ENCODE results near the gene DDIT4.
"Not testable (repeated sequence)": the region's sequence is repeated elsewhere in the genome, so short reads cannot be mapped to it uniquely, and the experiment has no call there.

Gene DDIT4

GRCh38 chr10:72295330-72295910 is 21.7 kb downstream of the DDIT4 start:
- Mint-ChIP-seq H3K4me1 (peaks cover 71% of the 10 kb centered on the region), H3K27ac (peak overlapping the region; percentile 98), H3K27me3 (no peaks in the 10 kb centered on the region), H3K36me3 (peaks cover 3% of the 10 kb centered on the region), H3K4me3 (peak overlapping the region; percentile 64), H3K9me3 (no peaks in the 10 kb centered on the region)

- not testable (repeated sequence) for H3K9me3 Mint-ChIP-seq, H3K27me3 Mint-ChIP-seq, H3K36me3 Mint-ChIP-seq
- Mint-ChIP-seq H3K4me1 (peaks cover 65% of the 10 kb centered on the region), H3K4me3 (peak overlapping the region; percentile 83), H3K27ac (peak overlapping the region; percentile 99)
Observed at GRCh38 chr10:72296829-72297280, 23.1 kb downstream of the DDIT4 start.

- peaks cover 60% of the 10 kb centered on the region for H3K4me1 Mint-ChIP-seq
- no peaks in the 10 kb centered on the region for H3K9me3 Mint-ChIP-seq
- peak overlapping the region; percentile 83 for H3K4me3 Mint-ChIP-seq
- H3K36me3 Mint-ChIP-seq, result peaks cover 3% of the 10 kb centered on the region
- no peaks in the 10 kb centered on the region for H3K27me3 Mint-ChIP-seq
- peak overlapping the region; percentile 99 for H3K27ac Mint-ChIP-seq
Observed at GRCh38 chr10:72297281-72297804, 23.6 kb downstream of the DDIT4 start.

- Mint-ChIP-seq H3K36me3 (peaks cover 3% of the 10 kb centered on the region), H3K4me3 (peak overlapping the region; percentile 83), H3K9me3 (no peaks in the 10 kb centered on the region), H3K27ac (peak overlapping the region; percentile 99), H3K27me3 (no peaks in the 10 kb centered on the region), H3K4me1 (peaks cover 53% of the 10 kb centered on the region)
Observed at GRCh38 chr10:72297805-72298591, 24.3 kb downstream of the DDIT4 start.

GRCh38 chr10:72298592-72299519 is 25.1 kb downstream of the DDIT4 start:
- H3K4me3 Mint-ChIP-seq, result peak overlapping the region; percentile 83
- no peaks in the 10 kb centered on the region for H3K9me3 Mint-ChIP-seq
- H3K27me3 Mint-ChIP-seq, result no peaks in the 10 kb centered on the region
- peak overlapping the region; percentile 99 for H3K27ac Mint-ChIP-seq
- H3K36me3 Mint-ChIP-seq, result peaks cover 3% of the 10 kb centered on the region
- peaks cover 57% of the 10 kb centered on the region for H3K4me1 Mint-ChIP-seq

GRCh38 chr10:72303424-72304128 is 29.9 kb downstream of the DDIT4 start:
- no peaks in the 10 kb centered on the region for H3K9me3 Mint-ChIP-seq
- H3K4me1 Mint-ChIP-seq, result peaks cover 51% of the 10 kb centered on the region
- no peaks in the 10 kb centered on the region for H3K36me3 Mint-ChIP-seq
- no peaks in the 10 kb centered on the region for H3K27me3 Mint-ChIP-seq
- no peak overlapping the region for H3K4me3 Mint-ChIP-seq
- H3K27ac Mint-ChIP-seq, result peak overlapping the region; percentile 76

GRCh38 chr10:72306215-72306760 is 32.6 kb downstream of the DDIT4 start:
- Mint-ChIP-seq H3K4me3 (no peak overlapping the region), H3K36me3 (no peaks in the 10 kb centered on the region), H3K27me3 (no peaks in the 10 kb centered on the region), H3K27ac (peak overlapping the region; percentile 59), H3K4me1 (peaks cover 62% of the 10 kb centered on the region), H3K9me3 (no peaks in the 10 kb centered on the region)

- H3K36me3 Mint-ChIP-seq, H3K4me3 Mint-ChIP-seq, H3K9me3 Mint-ChIP-seq, H3K27me3 Mint-ChIP-seq, H3K27ac Mint-ChIP-seq: not testable (repeated sequence)
- H3K4me1 Mint-ChIP-seq, result peaks cover 66% of the 10 kb centered on the region
Observed at GRCh38 chr10:72307711-72308110, 34.0 kb downstream of the DDIT4 start.

- Mint-ChIP-seq H3K36me3 (no peaks in the 10 kb centered on the region), H3K4me3 (peak overlapping the region; percentile 13), H3K9me3 (no peaks in the 10 kb centered on the region), H3K4me1 (peaks cover 67% of the 10 kb centered on the region), H3K27ac (peak overlapping the region; percentile 87), H3K27me3 (no peaks in the 10 kb centered on the region)
Observed at GRCh38 chr10:72308320-72308987, 34.7 kb downstream of the DDIT4 start.

- Mint-ChIP-seq H3K4me1 (peaks cover 63% of the 10 kb centered on the region), H3K9me3 (no peaks in the 10 kb centered on the region), H3K27ac (peak overlapping the region; percentile 83), H3K4me3 (peak overlapping the region; percentile 17), H3K36me3 (no peaks in the 10 kb centered on the region), H3K27me3 (no peaks in the 10 kb centered on the region)
Observed at GRCh38 chr10:72309290-72310240, 35.8 kb downstream of the DDIT4 start.

GRCh38 chr10:72310241-72310633 is 36.5 kb downstream of the DDIT4 start:
- Mint-ChIP-seq H3K36me3 (no peaks in the 10 kb centered on the region), H3K4me1 (peaks cover 65% of the 10 kb centered on the region), H3K27me3 (no peaks in the 10 kb centered on the region), H3K9me3 (no peaks in the 10 kb centered on the region), H3K4me3 (peak overlapping the region; percentile 17), H3K27ac (peak overlapping the region; percentile 83)

- no peak overlapping the region for H3K4me3 Mint-ChIP-seq
- peaks cover 65% of the 10 kb centered on the region for H3K4me1 Mint-ChIP-seq
- no peaks in the 10 kb centered on the region for H3K9me3 Mint-ChIP-seq
- no peaks in the 10 kb centered on the region for H3K27me3 Mint-ChIP-seq
- H3K36me3 Mint-ChIP-seq, result no peaks in the 10 kb centered on the region
- H3K27ac Mint-ChIP-seq, result no peak overlapping the region
Observed at GRCh38 chr10:72310636-72311035, 36.9 kb downstream of the DDIT4 start.

- H3K4me1 Mint-ChIP-seq, result peaks cover 67% of the 10 kb centered on the region
- no peak overlapping the region for H3K4me3 Mint-ChIP-seq
Observed at GRCh38 chr10:72311667-72312066, 37.9 kb downstream of the DDIT4 start.

More at GRCh38 chr10:72311667-72312066, 37.9 kb downstream of the DDIT4 start:
- Mint-ChIP-seq H3K27ac (no peak overlapping the region), H3K9me3 (no peaks in the 10 kb centered on the region), H3K36me3 (no peaks in the 10 kb centered on the region), H3K27me3 (no peaks in the 10 kb centered on the region)
